GM18499 (cell line): ENCODE results near the gene HINT3.
"Not testable (repeated sequence)": the region's sequence is repeated elsewhere in the genome, so short reads cannot be mapped to it uniquely, and the experiment has no call there.

Experiments used
- ATAC-seq: cut with Tn5 transposase; IDR thresholded peaks from one replicate; pipeline ENCODE4 v1.9.1; 2021; ENCODE audit warnings: moderate number of reproducible peaks; ENCODE audit not compliant: insufficient read depth, unreplicated experiment

The HINT3 gene

GRCh38 chr6:125991653-125992052 is 35.1 kb downstream of the HINT3 start:
- ATAC-seq = no peak

GRCh38 chr6:125994670-125995488 is 38.3 kb downstream of the HINT3 start:
- ATAC-seq = no peak

GRCh38 chr6:125995972-125996580 is 39.5 kb downstream of the HINT3 start:
- ATAC-seq = peak; percentile 96

GRCh38 chr6:126002755-126003679 is 46.4 kb downstream of the HINT3 start:
- ATAC-seq = no peak

- no peak for ATAC-seq
These were observed 51.2 kb downstream of the HINT3 start for GRCh38 chr6:126007800-126008199.

- no peak for ATAC-seq
These were observed 53.5 kb downstream of the HINT3 start for GRCh38 chr6:126010040-126010439.

GRCh38 chr6:126015863-126016262 is 59.3 kb downstream of the HINT3 start:
- ATAC-seq = no peak

GRCh38 chr6:126016591-126016990 is 60.0 kb downstream of the HINT3 start:
- ATAC-seq = no peak

- ATAC-seq = no peak
These were observed 61.1 kb downstream of the HINT3 start for GRCh38 chr6:126017668-126018067.

GRCh38 chr6:126020305-126021050 is 63.9 kb downstream of the HINT3 start:
- no peak for ATAC-seq

- ATAC-seq = not testable (repeated sequence)
These were observed 66.9 kb downstream of the HINT3 start for GRCh38 chr6:126023474-126023873.

GRCh38 chr6:126026001-126026400 is 69.4 kb downstream of the HINT3 start:
- ATAC-seq = no peak

GRCh38 chr6:126027601-126028000 is 71.0 kb downstream of the HINT3 start:
- no peak for ATAC-seq
